T-cell (primary cell): Measurements from ENCODE around the gene KRTAP10-12. TPM values are rescaled to one million over a fixed set of nuclear protein-coding genes. Genes with fewer than 3 reads are reported as not detected.

Experiments used
- ATAC-seq, 4 experiments: fragments of 200-7000 bp in 3 of 4; fragments of 150-1000 bp in 1 of 4; cut with Tn5 transposase; replicated peaks in 1 of 4; 1 replicate in 3 of 4; 2 replicates in 1 of 4; pipeline ENCODE4 v1.10.0; 2021; ENCODE audit warnings: moderate library complexity in 3 of 4, mild to moderate bottlenecking in 2 of 4, moderate number of reproducible peaks in 1 of 4
- CTCF ChIA-PET, 2 donors: fragments of 300-600 bp; sonication (Branson Sonifier 250); formaldehyde crosslinking; loops; one replicate each; lab custom pipeline; 2022; ENCODE audit warnings: antibody characterized with exemption in 2 of 2; lab: Charles Lee
- POLR2A ChIA-PET, 2 donors: fragments of 300-600 bp; sonication (Branson Sonifier 250); formaldehyde crosslinking; loops; one replicate each; lab custom pipeline; 2022; ENCODE audit warnings: antibody characterized with exemption in 2 of 2; lab: Charles Lee
- DNase-seq, 35 experiments: peaks; one replicate each; pipeline versions ENCODE4 v3.0.0 to v3.0.0-alpha.2; 2013 to 2023
- H3K27ac ChIP-seq: one replicate; pipeline ENCODE4 v1.5.1; 2013; ENCODE audit warnings: low read length
- H3K27me3 ChIP-seq, 2 experiments: replicated peaks in 1 of 2; 1 replicate in 1 of 2; 2 replicates in 1 of 2; pipeline versions ENCODE4 v1.6.1 to v1.7.0; 2013; ENCODE audit warnings: low read length in 1 of 2, mixed read lengths in 1 of 2; ENCODE audit not compliant: control insufficient read depth in 2 of 2, insufficient read depth in 2 of 2; ENCODE audit errors: extremely low read depth in 1 of 2
- H3K36me3 ChIP-seq, 2 donors: 1 replicate in 1 of 2; 2 replicates in 1 of 2; pipeline versions ENCODE4 v1.6.1 to v1.7.0; 2013; ENCODE audit warnings: low read length in 1 of 2; ENCODE audit not compliant: control insufficient read depth in 2 of 2, insufficient read depth in 1 of 2; ENCODE audit errors: extremely low read depth in 1 of 2
- H3K4me1 ChIP-seq, 2 experiments: 1 replicate in 1 of 2; 2 replicates in 1 of 2; pipeline versions ENCODE4 v1.6.1 to v1.7.0; 2013; ENCODE audit warnings: low read length in 2 of 2, mixed read lengths in 1 of 2; ENCODE audit not compliant: insufficient read depth in 2 of 2, control insufficient read depth in 1 of 2; ENCODE audit errors: extremely low read depth in 1 of 2
- H3K4me3 ChIP-seq, 2 donors: 1 replicate in 1 of 2; 2 replicates in 1 of 2; pipeline versions ENCODE4 v1.5.1 to v1.7.0; 2013; ENCODE audit warnings: mild to moderate bottlenecking in 2 of 2, low read length in 1 of 2, moderate library complexity in 1 of 2; ENCODE audit not compliant: control insufficient read depth in 1 of 2; ENCODE audit errors: extremely low read depth in 1 of 2
- H3K9me3 ChIP-seq: 2 replicates; pipeline ENCODE4 v1.7.0; 2013
- H3K27ac Mint-ChIP-seq, 2 donors: one replicate each; pipeline ENCODE4 v1.8.0; 2020 to 2021; ENCODE audit warnings: mild to moderate bottlenecking in 2 of 2, mixed read lengths in 2 of 2
- H3K27me3 Mint-ChIP-seq, 2 donors: one replicate each; pipeline ENCODE4 v1.8.0; 2021 to 2022; ENCODE audit warnings: mixed read lengths in 2 of 2
- H3K36me3 Mint-ChIP-seq: one replicate; pipeline ENCODE4 v1.8.0; 2021; ENCODE audit warnings: mixed read lengths
- H3K4me1 Mint-ChIP-seq, 3 donors: one replicate each; pipeline ENCODE4 v1.8.0; 2020 to 2022; ENCODE audit warnings: mixed read lengths in 3 of 3, mild to moderate bottlenecking in 1 of 3
- H3K4me3 Mint-ChIP-seq, 3 donors: one replicate each; pipeline ENCODE4 v1.8.0; 2020 to 2022; ENCODE audit warnings: mild to moderate bottlenecking in 3 of 3, mixed read lengths in 3 of 3, moderate library complexity in 3 of 3
- H3K9me3 Mint-ChIP-seq, 3 donors: one replicate each; pipeline ENCODE4 v1.8.0; 2020 to 2022; ENCODE audit warnings: mixed read lengths in 3 of 3
- WGBS: methylation state at CpG from one replicate; pipeline ENCODE4 v1.1.5; 2013; ENCODE audit warnings: missing lambda C conversion rate; ENCODE audit not compliant: insufficient coverage; 5-methylcytosine and 5-hydroxymethylcytosine counted together
- total RNA-seq, 35 experiments: library from RNA in 6 of 35; stranded (reverse) in 6 of 35; fragments of 120-200 nt in 1 of 35; gene quantifications; one replicate each; pipeline versions ENCODE4 v1.2.1 to v1.2.4 and lab custom pipeline; 2013 to 2026

The KRTAP10-12 gene
- total RNA-seq, 5 donors from 2014 or later (not counting 1 experiment from before 2014, with no cell fraction given): not detected

DNA sequence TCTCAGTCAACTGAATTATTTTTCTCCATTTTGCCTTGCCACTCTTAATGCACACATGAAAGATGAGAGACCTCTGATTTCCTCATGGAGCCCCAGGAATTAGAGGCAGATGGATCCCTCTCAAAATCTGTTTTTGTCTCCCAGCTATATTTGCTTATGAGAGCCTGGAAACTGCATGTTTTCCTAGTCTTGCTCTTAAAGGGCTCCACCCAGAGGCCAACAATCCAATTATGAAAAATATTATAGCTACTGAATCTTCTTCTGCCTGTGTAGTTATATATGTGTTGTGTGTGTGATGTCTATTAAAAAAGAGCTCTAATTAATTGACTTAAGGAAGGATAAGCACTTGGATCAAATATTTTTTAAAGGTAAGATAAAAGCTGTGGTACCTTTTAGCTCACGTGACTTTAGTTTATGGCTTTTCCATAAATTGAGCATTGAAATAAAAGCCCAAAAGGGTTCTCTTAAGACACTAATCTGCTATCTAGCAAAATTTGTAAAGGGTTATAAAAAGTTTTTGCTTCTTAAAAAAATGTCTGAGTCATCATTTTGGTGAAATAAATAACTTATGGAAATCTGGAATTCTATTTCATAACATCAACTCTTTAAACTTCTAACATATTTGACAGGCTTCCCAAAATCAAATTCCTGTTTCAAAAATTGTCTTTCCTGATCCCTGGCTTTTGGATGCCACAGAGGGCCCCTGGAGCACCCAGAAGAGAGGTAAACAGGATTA lies 45.6 kb downstream of the KRTAP10-12 start:
- Mint-ChIP-seq H3K27me3 (peaks cover 0 to under 1% of the 10 kb centered on the region in 2 donors), H3K36me3 (no peaks in the 10 kb centered on the region), H3K4me3 (no peak overlapping the region), H3K9me3 (no peaks in the 10 kb centered on the region), H3K27ac (peak overlapping the region; percentile 24 to 62), H3K4me1 (peaks cover 3 to 6% (median 4%) of the 10 kb centered on the region in 3 donors)
- Histone ChIP-seq H3K9me3 (no peaks in the 10 kb centered on the region), H3K4me1 (no peaks in the 10 kb centered on the region), H3K36me3 (no peaks in the 10 kb centered on the region), H3K4me3 (no peak overlapping the region), H3K27me3 (peaks cover 0 to 5% of the 10 kb centered on the region in 2 experiments), H3K27ac (no peak overlapping the region)
- POLR2A ChIA-PET: no interaction called here
- ATAC-seq: peak in 3 of 4 experiments; percentile 33 to 43 (median 37)
- no CpG with 5 or more reads among the region's 1 CpG for WGBS
- peak in 2 of 35 experiments; percentile 15 to 64 for DNase-seq
- CTCF ChIA-PET: interaction anchor here (0.5 to 2.3 kb wide), 16 partner anchors 8 to 811 kb away, joined by 3 to 33 read pairs (median 4); partner anchors contain the start of genes CFAP410 (in 1 of the 2), KRTAP12-3 (in 1 of the 2) and UBE2G2 (in 1 of the 2)

Other genes starting within 250 kb of the KRTAP10-12 start
- gene LRRC3, start 241.7 kb upstream of the KRTAP10-12 start, total RNA-seq: 1 to 10 TPM in 2 of 5 donors, under 1 TPM in 3; 0.76 to 2.2 (median 0.98) TPM
- not detected for gene KRTAP10-1, start 157.0 kb upstream of the KRTAP10-12 start, total RNA-seq
- not detected for gene KRTAP10-2, start 145.7 kb upstream of the KRTAP10-12 start, total RNA-seq
- not detected for gene KRTAP10-3, start 138.4 kb upstream of the KRTAP10-12 start, total RNA-seq
- not detected for gene KRTAP10-4, start 123.4 kb upstream of the KRTAP10-12 start, total RNA-seq
- gene KRTAP10-5, start 116.6 kb upstream of the KRTAP10-12 start, total RNA-seq: not detected
- gene KRTAP10-6, start 104.7 kb upstream of the KRTAP10-12 start, total RNA-seq: not detected
- not detected for gene KRTAP10-7, start 96.6 kb upstream of the KRTAP10-12 start, total RNA-seq
- not detected for gene KRTAP10-8, start 85.1 kb upstream of the KRTAP10-12 start, total RNA-seq
- gene KRTAP10-9, start 70.1 kb upstream of the KRTAP10-12 start, total RNA-seq: not detected
- gene KRTAP10-10, start 59.8 kb upstream of the KRTAP10-12 start, total RNA-seq: not detected
- not detected for gene KRTAP10-11, start 50.8 kb upstream of the KRTAP10-12 start, total RNA-seq
- not detected for gene KRTAP12-4, start 42.5 kb upstream of the KRTAP10-12 start, total RNA-seq
- not detected for gene KRTAP12-3, start 39.2 kb upstream of the KRTAP10-12 start, total RNA-seq
- gene KRTAP12-2, start 30.2 kb upstream of the KRTAP10-12 start, total RNA-seq: not detected
- gene KRTAP12-1, start 15.0 kb upstream of the KRTAP10-12 start, total RNA-seq: not detected
- not detected for gene TSPEAR, start 14.4 kb downstream of the KRTAP10-12 start, total RNA-seq
- gene UBE2G2, start 104.6 kb downstream of the KRTAP10-12 start, total RNA-seq: 100 to 1,000 TPM; 124 to 157 (median 134) TPM
- 10 to 100 TPM; 49.1 to 77.1 (median 53.7) TPM for gene SUMO3, start 120.9 kb downstream of the KRTAP10-12 start, total RNA-seq
- 10 to 100 TPM; 73.4 to 91.1 (median 90.2) TPM for gene PTTG1IP, start 176.5 kb downstream of the KRTAP10-12 start, total RNA-seq
- gene ITGB2, start 223.7 kb downstream of the KRTAP10-12 start, total RNA-seq: 100 to 1,000 TPM; 249 to 498 (median 304) TPM
- gene SLX9, start 242.9 kb downstream of the KRTAP10-12 start, total RNA-seq: 10 to 100 TPM; 16.7 to 32.2 (median 26.7) TPM